Liver (tissue), 9 donors: Measurements from ENCODE around the gene LRRC10. TPM values are rescaled to one million over a fixed set of nuclear protein-coding genes. Genes with fewer than 3 reads are reported as not detected.

Source experiments
- DNase-seq: peaks from one replicate; pipeline ENCODE4 v3.0.0-alpha.2; 2017; ENCODE audit warnings: low spot score
- H3K27ac ChIP-seq, 2 donors: one replicate each; pipeline ENCODE4 v1.7.0; 2013; ENCODE audit warnings: inconsistent platforms in 2 of 2, low read length in 2 of 2, control low read depth in 1 of 2, low read depth in 1 of 2, mild to moderate bottlenecking in 1 of 2
- H3K27me3 ChIP-seq, 4 donors: one replicate each; pipeline versions ENCODE4 v1.6.1 to v1.7.0; 2013; ENCODE audit warnings: low read length in 3 of 4, inconsistent platforms in 1 of 4, mild to moderate bottlenecking in 1 of 4, moderate library complexity in 1 of 4; ENCODE audit not compliant: control insufficient read depth in 4 of 4, insufficient read depth in 4 of 4
- H3K36me3 ChIP-seq, 4 donors: one replicate each; pipeline versions ENCODE4 v1.6.1 to v1.7.0; 2013; ENCODE audit warnings: low read length in 3 of 4, mild to moderate bottlenecking in 3 of 4, low read depth in 1 of 4, moderate library complexity in 1 of 4; ENCODE audit not compliant: control insufficient read depth in 4 of 4, insufficient read depth in 3 of 4
- H3K4me1 ChIP-seq, 4 donors: one replicate each; pipeline versions ENCODE4 v1.6.1 to v1.7.0; 2013; ENCODE audit warnings: low read length in 3 of 4, mild to moderate bottlenecking in 3 of 4, moderate library complexity in 1 of 4; ENCODE audit not compliant: control insufficient read depth in 4 of 4, insufficient read depth in 4 of 4
- H3K4me3 ChIP-seq, 3 donors: one replicate each; pipeline versions ENCODE4 v1.6.1 to v1.7.0; 2013; ENCODE audit warnings: low read length in 3 of 3, control low read depth in 1 of 3, low read depth in 1 of 3, mild to moderate bottlenecking in 1 of 3
- H3K9ac ChIP-seq, 2 donors: one replicate each; pipeline ENCODE4 v1.7.0; 2013; ENCODE audit warnings: low read length in 2 of 2, mild to moderate bottlenecking in 2 of 2, moderate library complexity in 2 of 2, control low read depth in 1 of 2, low read depth in 1 of 2
- H3K9me3 ChIP-seq, 4 donors: one replicate each; pipeline versions ENCODE4 v1.6.1 to v1.7.0; 2013; ENCODE audit warnings: low read length in 3 of 4; ENCODE audit not compliant: control insufficient read depth in 4 of 4
- ATF3 ChIP-seq: IDR thresholded peaks from 2 replicates; pipeline ENCODE4 v1.6.1; 2016; ENCODE audit warnings: antibody characterized with exemption
- CTCF ChIP-seq: fragments of 150-350 bp; IDR thresholded peaks from 2 replicates; pipeline ENCODE4 v1.5.1; 2017; ENCODE audit warnings: improper control_type of control experiment, low read depth, low read length; ENCODE audit not compliant: missing input control
- EGR1 ChIP-seq, 2 donors: IDR thresholded peaks; 2 replicates each; pipeline ENCODE4 v1.6.1; 2016 to 2018; ENCODE audit warnings: antibody characterized with exemption in 2 of 2, low read depth in 2 of 2
- FOXA1 ChIP-seq: IDR thresholded peaks from 2 replicates; pipeline ENCODE4 v1.6.1; 2016; ENCODE audit warnings: antibody characterized with exemption
- FOXA2 ChIP-seq: IDR thresholded peaks from 2 replicates; pipeline ENCODE4 v1.6.1; 2016; ENCODE audit warnings: antibody characterized with exemption
- GABPA ChIP-seq, 2 donors: IDR thresholded peaks in 1 of 2; conservative IDR thresholded peaks in 1 of 2; 2 replicates each; pipeline ENCODE4 v1.6.1; 2016; ENCODE audit warnings: antibody characterized with exemption in 2 of 2, mild to moderate bottlenecking in 1 of 2, moderate library complexity in 1 of 2
- HNF4A ChIP-seq, 2 donors: conservative IDR thresholded peaks; 2 replicates each; pipeline ENCODE4 v1.6.1; 2016; ENCODE audit warnings: antibody characterized with exemption in 2 of 2, mild to moderate bottlenecking in 2 of 2
- HNF4G ChIP-seq: IDR thresholded peaks from 2 replicates; pipeline ENCODE4 v1.6.1; 2016; ENCODE audit warnings: antibody characterized with exemption
- JUND ChIP-seq, 2 donors: IDR thresholded peaks; 2 replicates each; pipeline ENCODE4 v1.6.1; 2016; ENCODE audit warnings: antibody characterized with exemption in 2 of 2
- MAX ChIP-seq: IDR thresholded peaks from 2 replicates; pipeline ENCODE4 v1.6.1; 2016; ENCODE audit warnings: antibody characterized with exemption
- NR2F2 ChIP-seq: IDR thresholded peaks from 2 replicates; pipeline ENCODE4 v1.6.1; 2016; ENCODE audit warnings: antibody characterized with exemption
- RAD21 ChIP-seq, 2 donors: IDR thresholded peaks; 2 replicates each; pipeline ENCODE4 v1.6.1; 2016; ENCODE audit warnings: antibody characterized with exemption in 2 of 2, mild to moderate bottlenecking in 2 of 2
- REST ChIP-seq: IDR thresholded peaks from 2 replicates; pipeline ENCODE4 v1.6.1; 2016; ENCODE audit warnings: antibody characterized with exemption, mild to moderate bottlenecking
- RXRA ChIP-seq, 2 donors: IDR thresholded peaks; 2 replicates each; pipeline ENCODE4 v1.6.1; 2017 to 2018; ENCODE audit warnings: antibody characterized with exemption in 2 of 2, mild to moderate bottlenecking in 1 of 2
- SP1 ChIP-seq: IDR thresholded peaks from 2 replicates; pipeline ENCODE4 v1.6.1; 2018; ENCODE audit warnings: antibody characterized with exemption, mild to moderate bottlenecking
- TAF1 ChIP-seq: conservative IDR thresholded peaks from 2 replicates; pipeline ENCODE4 v1.6.1; 2016; ENCODE audit warnings: antibody characterized with exemption, mild to moderate bottlenecking
- YY1 ChIP-seq: IDR thresholded peaks from 2 replicates; pipeline ENCODE4 v1.6.1; 2016; ENCODE audit warnings: antibody characterized with exemption, mild to moderate bottlenecking
- ZBTB33 ChIP-seq: IDR thresholded peaks from 2 replicates; pipeline ENCODE4 v1.6.1; 2016; ENCODE audit warnings: antibody characterized with exemption
- WGBS: extraction: QIAGEN DNeasy Blood & Tissue Kit; methylation state at CpG from one replicate; pipeline ENCODE4 v1.1.7; 2013; 5-methylcytosine and 5-hydroxymethylcytosine counted together
- polyA plus RNA-seq, 2 donors: library from polyadenylated mRNA; stranded (reverse) in 1 of 2; unstranded in 1 of 2; fragments of 200-250 nt in 1 of 2; fragments of >200 nt in 1 of 2; fragmentation: Nextera tagmentation in 1 of 2; extraction: Ambion mirVana in 1 of 2; gene quantifications; one replicate each; pipeline versions ENCODE4 v1.2.1 to v1.2.3, GENCODE V29; 2013 to 2015
- total RNA-seq, 2 donors: library from RNA; depleted of rRNA; stranded (reverse); fragments of >200 nt; gene quantifications; one replicate each; pipeline ENCODE4 v1.2.3, GENCODE V29; 2014
- donor health status: healthy.
- donor health status: healthy.
- donor health status: healthy.
- donor health status: healthy.
- donor health status: healthy.

The LRRC10 gene
- total and polyA plus RNA-seq, 4 donors: not detected

GRCh38 chr12:69600804-69601203 is 9.9 kb downstream of the LRRC10 start:
- Histone ChIP-seq H3K4me1 (peaks cover 0 to 5% (median 1%) of the 10 kb centered on the region in 4 donors), H3K4me3 (no peak overlapping the region), H3K36me3 (peaks cover 13 to 62% (median 55%) of the 10 kb centered on the region in 4 donors), H3K27me3 (no peaks in the 10 kb centered on the region), H3K9ac (no peak overlapping the region), H3K27ac (no peak overlapping the region), H3K9me3 (no peaks in the 10 kb centered on the region)
- no peak for TF ChIP-seq YY1
- TF ChIP-seq TAF1: no peak
- TF ChIP-seq HNF4G: no peak
- no peak for DNase-seq

- Histone ChIP-seq H3K27ac (no peak overlapping the region), H3K36me3 (peaks cover 18 to 81% (median 73%) of the 10 kb centered on the region in 4 donors), H3K9ac (no peak overlapping the region), H3K27me3 (no peaks in the 10 kb centered on the region), H3K4me1 (peaks cover 0 to 5% (median 1%) of the 10 kb centered on the region in 4 donors), H3K9me3 (no peaks in the 10 kb centered on the region), H3K4me3 (no peak overlapping the region)
- TF ChIP-seq HNF4A (conservative IDR thresholded peaks at IDR 0.05) (peak; percentile 35 to 63), ATF3 (no peak), SP1 (peak; percentile 15), CTCF (no peak), RAD21 (IDR thresholded peaks at IDR 0.05) (no peak), HNF4G (peak; percentile 20)
- DNase-seq: no peak
- 59% methylated on average over 4 of the region's 4 CpGs for WGBS
Measured at GRCh38 chr12:69598174-69598753, 12.4 kb downstream of the LRRC10 start.

- Histone ChIP-seq H3K27ac (no peak overlapping the region), H3K9me3 (no peaks in the 10 kb centered on the region), H3K9ac (no peak overlapping the region), H3K4me3 (no peak overlapping the region), H3K27me3 (no peaks in the 10 kb centered on the region), H3K4me1 (peaks cover 0 to 5% (median 1%) of the 10 kb centered on the region in 4 donors), H3K36me3 (peaks cover 17 to 81% (median 72%) of the 10 kb centered on the region in 4 donors)
- WGBS: 98% methylated on average over 2 of the region's 2 CpGs
- TF ChIP-seq NR2F2 (no peak), RXRA (IDR thresholded peaks at IDR 0.05) (no peak), MAX (no peak), GABPA (IDR thresholded peaks at IDR 0.05 in 1 of 2, conservative IDR thresholded peaks at IDR 0.05 in 1 of 2) (no peak), YY1 (no peak), ZBTB33 (no peak), ATF3 (no peak), JUND (IDR thresholded peaks at IDR 0.05) (no peak), REST (no peak), EGR1 (IDR thresholded peaks at IDR 0.05; ENCODE audit: low read depth in 2 of 2) (no peak), TAF1 (no peak), HNF4A (conservative IDR thresholded peaks at IDR 0.05) (no peak), SP1 (no peak), FOXA1 (no peak), RAD21 (IDR thresholded peaks at IDR 0.05) (no peak), HNF4G (no peak), FOXA2 (no peak)
- DNase-seq: no peak
Measured at GRCh38 chr12:69595689-69596088, 15.0 kb downstream of the LRRC10 start.
